HEK293T (cell line): ENCODE data around the gene PINK1.
"Not testable (repeated sequence)": the region's sequence is repeated elsewhere in the genome, so short reads cannot be mapped to it uniquely, and the experiment has no call there.

ENCODE experiments used
- CTCF ChIA-PET: fragments of 350-600 bp; formaldehyde crosslinking; extraction: SDS; loops from one replicate; lab custom pipeline; 2021; ENCODE audit warnings: antibody characterized with exemption, inconsistent platforms; lab: Yijun Ruan, JAX
- POLR2A ChIA-PET: fragments of 350-600 bp; formaldehyde crosslinking; extraction: SDS; loops from one replicate; lab custom pipeline; 2020; ENCODE audit warnings: antibody characterized with exemption, inconsistent platforms; lab: Yijun Ruan, JAX
- DNase-seq: peaks from one replicate; pipeline ENCODE4 v3.0.0; 2012; ENCODE audit warnings: mixed read lengths; ENCODE audit errors: extremely low spot score
- ARNT ChIP-seq: fragments of 450-650 bp; IDR thresholded peaks from 2 replicates; pipeline ENCODE4 v1.6.1; 2017; ENCODE audit warnings: mild to moderate bottlenecking
- BHLHE40 ChIP-seq: fragments of 450-650 bp; IDR thresholded peaks from 2 replicates; pipeline ENCODE4 v1.6.1; 2016; ENCODE audit warnings: mild to moderate bottlenecking, moderate library complexity, borderline replicate concordance
- CTBP1 ChIP-seq: fragments of 450-650 bp; IDR thresholded peaks from 2 replicates; pipeline ENCODE4 v1.6.1; 2016; ENCODE audit warnings: borderline replicate concordance
- ELF4 ChIP-seq: fragments of 450-650 bp; IDR thresholded peaks from 2 replicates; pipeline ENCODE4 v1.6.1; 2017; ENCODE audit warnings: antibody characterized with exemption
- FOXA1 ChIP-seq: fragments of 450-650 bp; IDR thresholded peaks from 2 replicates; pipeline ENCODE4 v1.6.1; 2016; ENCODE audit warnings: mild to moderate bottlenecking
- FOXK2 ChIP-seq: fragments of 450-650 bp; IDR thresholded peaks from 2 replicates; pipeline ENCODE4 v1.6.1; 2016; ENCODE audit warnings: mild to moderate bottlenecking
- FOXM1 ChIP-seq: fragments of 450-650 bp; IDR thresholded peaks from 2 replicates; pipeline ENCODE4 v1.6.1; 2017; ENCODE audit warnings: mild to moderate bottlenecking, borderline replicate concordance
- HDGF ChIP-seq: fragments of 450-650 bp; IDR thresholded peaks from 2 replicates; pipeline ENCODE4 v1.6.1; 2017; ENCODE audit warnings: antibody characterized with exemption, borderline replicate concordance
- L3MBTL2 ChIP-seq: fragments of 450-650 bp; conservative IDR thresholded peaks from 2 replicates; pipeline ENCODE4 v1.6.1; 2016; ENCODE audit warnings: mild to moderate bottlenecking
- LEF1 ChIP-seq: fragments of 450-650 bp; IDR thresholded peaks from 2 replicates; pipeline ENCODE4 v1.6.1; 2017; ENCODE audit warnings: mild to moderate bottlenecking, borderline replicate concordance
- NFRKB ChIP-seq: fragments of 450-650 bp; IDR thresholded peaks from 2 replicates; pipeline ENCODE4 v1.6.1; 2016; ENCODE audit warnings: mild to moderate bottlenecking, moderate library complexity
- PKNOX1 ChIP-seq: fragments of 450-650 bp; IDR thresholded peaks from 2 replicates; pipeline ENCODE4 v1.6.1; 2016
- SP1 ChIP-seq: fragments of 450-650 bp; IDR thresholded peaks from 2 replicates; pipeline ENCODE4 v1.6.1; 2017
- SUZ12 ChIP-seq: fragments of 450-650 bp; IDR thresholded peaks from 2 replicates; pipeline ENCODE4 v1.6.1; 2016; ENCODE audit warnings: mild to moderate bottlenecking
- TARDBP ChIP-seq: fragments of 450-650 bp; IDR thresholded peaks from 2 replicates; pipeline ENCODE4 v1.6.1; 2016
- ZNF384 ChIP-seq: fragments of 450-650 bp; IDR thresholded peaks from 2 replicates; pipeline ENCODE4 v1.6.1; 2016

Gene PINK1

DNA sequence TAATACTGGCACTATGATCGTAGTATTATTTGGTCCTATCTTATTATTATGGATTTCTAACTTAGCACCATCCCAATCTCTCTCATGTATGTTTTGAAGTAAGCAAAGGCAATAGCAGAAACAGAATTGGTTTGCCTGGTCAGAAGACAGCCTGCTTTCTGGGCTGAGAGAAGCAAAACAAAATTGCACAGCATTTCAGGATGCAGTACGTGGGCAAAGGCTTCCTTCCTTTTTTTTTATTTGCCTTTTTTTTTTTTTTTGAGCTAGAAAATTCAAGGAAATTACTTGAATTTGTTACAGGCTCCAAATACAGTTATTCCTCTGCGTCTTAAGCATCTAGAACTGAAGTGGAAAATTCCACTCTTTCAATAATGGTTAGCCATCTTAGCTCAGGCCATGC is 35.6 kb upstream of the PINK1 start:
- DNase-seq = no peak
- TF ChIP-seq ELF4 = no peak
- TF ChIP-seq BHLHE40 = no peak
- TF ChIP-seq ZNF384 = no peak
- TF ChIP-seq TARDBP = no peak
- no peak for TF ChIP-seq NFRKB
- no peak for TF ChIP-seq L3MBTL2
- TF ChIP-seq ARNT = no peak
- TF ChIP-seq SUZ12 = no peak
- no peak for TF ChIP-seq HDGF
- no peak for TF ChIP-seq SP1
- TF ChIP-seq LEF1 = no peak
- ChIA-PET CTCF (interaction anchor here (0.6 to 0.7 kb wide), 2 partner anchors 76 to 403 kb away, joined by 4 to 10 read pairs; no protein-coding TSS in a partner anchor), POLR2A (no interaction called here)

DNA sequence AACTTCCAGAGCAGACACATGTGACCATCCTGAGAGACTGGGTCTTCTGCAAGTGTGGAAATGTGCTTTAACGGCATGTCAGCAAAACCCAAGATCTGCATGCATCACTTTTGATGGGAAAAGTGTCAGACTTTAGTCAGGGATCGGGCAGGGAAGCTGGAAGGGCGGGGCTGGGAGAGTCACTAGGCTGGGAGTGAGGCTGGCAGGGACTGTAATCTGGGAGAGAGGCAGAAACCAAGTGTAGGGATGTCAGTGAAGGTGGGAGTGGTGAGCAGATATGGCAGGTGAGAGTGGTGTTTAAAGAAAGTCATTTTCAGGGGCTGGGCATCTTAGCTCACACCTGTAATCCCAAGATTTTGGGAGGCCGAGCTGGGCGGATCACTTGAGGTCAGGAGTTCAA is 33.1 kb upstream of the PINK1 start:
- DNase-seq = no peak
- no peak for TF ChIP-seq FOXM1
- no peak for TF ChIP-seq L3MBTL2
- no peak for TF ChIP-seq SUZ12
- TF ChIP-seq NFRKB = no peak
- TF ChIP-seq BHLHE40 = no peak
- TF ChIP-seq SP1 = no peak
- no peak for TF ChIP-seq CTBP1
- TF ChIP-seq FOXK2 = no peak
- TF ChIP-seq PKNOX1 = no peak
- no peak for TF ChIP-seq TARDBP
- no peak for TF ChIP-seq ARNT
- no peak for TF ChIP-seq HDGF
- POLR2A ChIA-PET = no interaction called here
- CTCF ChIA-PET = interaction anchor here (0.6 kb wide), 1 partner anchor 43 kb away, joined by 3 read pairs; no protein-coding TSS in a partner anchor

DNA sequence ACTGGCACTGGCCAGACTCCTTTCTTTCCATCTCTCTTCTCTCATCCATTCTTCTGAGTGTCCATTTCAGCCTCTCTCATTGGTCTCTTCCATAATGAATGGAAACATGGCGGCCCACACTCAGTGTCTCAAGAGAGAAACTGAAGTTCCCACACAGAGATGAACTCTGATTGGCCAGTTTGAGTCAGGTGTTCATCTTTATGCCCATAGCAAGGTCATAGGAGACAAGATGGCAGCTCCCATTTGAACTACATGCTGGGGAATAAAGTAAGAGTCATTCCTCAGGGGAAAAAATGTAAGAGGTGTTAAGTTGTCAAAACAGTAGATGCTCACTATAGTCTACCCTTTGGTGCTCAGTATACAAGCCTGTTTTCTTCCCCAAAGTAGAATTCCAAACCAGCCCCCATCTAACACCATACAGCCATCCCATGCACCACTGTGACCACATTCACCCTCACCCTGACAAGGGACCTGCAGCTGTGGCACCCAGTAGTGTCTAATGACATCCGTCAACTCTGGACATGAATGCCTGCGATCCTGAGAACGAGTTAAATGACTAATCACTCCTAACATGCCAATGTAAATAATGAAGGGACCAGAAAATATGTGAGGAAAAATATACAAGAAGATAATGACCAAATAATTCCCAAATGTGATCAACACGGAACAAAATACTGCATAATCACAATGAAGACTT is 32.0 kb upstream of the PINK1 start:
- no peak for TF ChIP-seq SUZ12
- no peak for TF ChIP-seq FOXK2
- TF ChIP-seq NFRKB = no peak
- no peak for TF ChIP-seq ARNT
- CTCF ChIA-PET = no interaction called here
- POLR2A ChIA-PET = no interaction called here
- no peak for DNase-seq

DNA sequence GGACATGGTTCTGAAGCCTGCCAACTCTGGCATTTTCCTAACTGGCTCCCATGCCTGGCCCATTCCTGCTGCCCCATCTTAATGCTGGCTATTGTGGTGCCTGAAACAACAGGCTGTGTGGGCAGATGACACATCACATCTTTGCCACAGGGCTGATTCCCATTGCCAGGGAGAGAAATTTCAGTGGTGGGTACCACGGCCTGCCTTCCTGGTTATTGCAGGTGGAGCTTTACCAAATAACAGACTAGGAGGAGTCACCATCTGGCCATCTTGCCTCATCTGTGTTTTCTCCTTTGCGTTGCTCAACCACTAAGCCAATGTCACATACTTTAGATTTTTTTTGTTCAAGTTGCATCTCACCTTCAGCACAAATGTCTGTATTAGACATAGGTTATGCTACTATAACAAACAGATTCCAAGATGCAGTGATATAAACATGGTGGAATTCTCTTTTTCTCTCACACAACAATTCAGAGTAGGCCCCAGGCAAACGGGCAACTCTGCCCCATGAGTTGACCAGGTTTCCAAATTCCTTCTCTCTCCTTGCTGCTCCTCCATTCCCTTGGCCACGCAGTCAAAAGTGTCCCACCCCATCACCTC is 30.3 kb upstream of the PINK1 start:
- POLR2A ChIA-PET = interaction anchor here (1.5 kb wide), 1 partner anchor 31 kb away, joined by 6 read pairs; no protein-coding TSS in a partner anchor
- TF ChIP-seq NFRKB (no peak), FOXA1 (no peak), SUZ12 (no peak), CTBP1 (no peak), L3MBTL2 (no peak), LEF1 (no peak), FOXM1 (no peak), TARDBP (no peak)
- CTCF ChIA-PET = no interaction called here
- DNase-seq = no peak

GRCh38 chr1:20603504-20604464 is 29.5 kb upstream of the PINK1 start:
- ChIA-PET CTCF (interaction anchor here (0.6 kb wide), 1 partner anchor 14 kb away, joined by 3 read pairs; no protein-coding TSS in a partner anchor), POLR2A (interaction anchor here (1.5 kb wide), 1 partner anchor 30 kb away, joined by 6 read pairs; no protein-coding TSS in a partner anchor)
- no peak for TF ChIP-seq ELF4
- no peak for TF ChIP-seq BHLHE40
- no peak for TF ChIP-seq FOXK2
- TF ChIP-seq NFRKB = no peak
- TF ChIP-seq CTBP1 = no peak
- TF ChIP-seq L3MBTL2 = no peak
- no peak for TF ChIP-seq PKNOX1
- no peak for TF ChIP-seq SUZ12
- no peak for TF ChIP-seq FOXM1
- no peak for TF ChIP-seq HDGF
- no peak for TF ChIP-seq TARDBP
- TF ChIP-seq SP1 = no peak
- TF ChIP-seq ARNT = no peak
- no peak for TF ChIP-seq LEF1
- no peak for TF ChIP-seq ZNF384
- TF ChIP-seq FOXA1 = no peak
- DNase-seq = no peak

GRCh38 chr1:20604678-20605077 is 28.6 kb upstream of the PINK1 start:
- ChIA-PET POLR2A (interaction anchor here (1.5 kb wide), 1 partner anchor 30 kb away, joined by 6 read pairs; no protein-coding TSS in a partner anchor), CTCF (no interaction called here)

GRCh38 chr1:20606801-20607570 is 26.3 kb upstream of the PINK1 start:
- CTCF ChIA-PET, POLR2A ChIA-PET, DNase-seq: not testable (repeated sequence)

More at GRCh38 chr1:20604678-20605077, 28.6 kb upstream of the PINK1 start:
- no peak for DNase-seq
- TF ChIP-seq CTBP1 = no peak
- no peak for TF ChIP-seq HDGF
- TF ChIP-seq FOXM1 = no peak
- no peak for TF ChIP-seq BHLHE40
- no peak for TF ChIP-seq SP1
- TF ChIP-seq NFRKB = no peak
- no peak for TF ChIP-seq FOXK2
- TF ChIP-seq TARDBP = no peak
- no peak for TF ChIP-seq PKNOX1
